Mucosa of stomach (tissue), 1 donor: Measurements from ENCODE around the gene EMID1.

ENCODE experiments used
- H3K27me3 ChIP-seq: one replicate; pipeline ENCODE4 v1.7.0; 2013; ENCODE audit warnings: mild to moderate bottlenecking, low read length; ENCODE audit not compliant: control insufficient read depth, insufficient read depth
- H3K36me3 ChIP-seq: one replicate; pipeline ENCODE4 v1.7.0; 2013; ENCODE audit warnings: low read length; ENCODE audit not compliant: control insufficient read depth, insufficient read depth
- H3K4me1 ChIP-seq: one replicate; pipeline ENCODE4 v1.7.0; 2013; ENCODE audit warnings: mild to moderate bottlenecking, low read length; ENCODE audit not compliant: control insufficient read depth, insufficient read depth
- H3K4me3 ChIP-seq: one replicate; pipeline ENCODE4 v1.7.0; 2013; ENCODE audit warnings: low read length
- H3K9ac ChIP-seq: one replicate; pipeline ENCODE4 v1.7.0; 2013; ENCODE audit warnings: mild to moderate bottlenecking, low read length, moderate library complexity
- H3K9me3 ChIP-seq: one replicate; pipeline ENCODE4 v1.7.0; 2013; ENCODE audit warnings: mild to moderate bottlenecking, low read length, moderate library complexity; ENCODE audit not compliant: control insufficient read depth
- donor health status: Pancreatic carcinoma.

EMID1 gene

DNA sequence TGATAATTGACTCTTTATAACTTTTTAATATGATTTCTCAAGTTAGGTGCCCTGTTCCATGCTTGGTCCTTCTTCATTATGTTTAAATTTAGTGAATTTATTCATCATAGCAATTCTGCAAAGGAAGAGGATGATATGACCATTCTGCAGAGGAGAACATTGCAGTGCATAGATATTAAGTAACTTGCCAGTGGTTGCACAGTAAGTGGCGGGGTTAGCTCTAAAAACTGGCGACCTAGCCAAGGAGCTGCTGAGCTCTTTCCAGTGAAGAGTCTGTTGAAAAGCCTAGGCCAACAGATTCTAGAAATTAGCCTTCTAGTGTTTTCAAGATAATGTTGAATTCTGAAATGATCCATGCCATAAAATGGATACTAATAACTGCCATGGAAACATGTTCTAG lies 66.9 kb downstream of the EMID1 start:
- no peak overlapping the region for H3K9ac ChIP-seq

DNA sequence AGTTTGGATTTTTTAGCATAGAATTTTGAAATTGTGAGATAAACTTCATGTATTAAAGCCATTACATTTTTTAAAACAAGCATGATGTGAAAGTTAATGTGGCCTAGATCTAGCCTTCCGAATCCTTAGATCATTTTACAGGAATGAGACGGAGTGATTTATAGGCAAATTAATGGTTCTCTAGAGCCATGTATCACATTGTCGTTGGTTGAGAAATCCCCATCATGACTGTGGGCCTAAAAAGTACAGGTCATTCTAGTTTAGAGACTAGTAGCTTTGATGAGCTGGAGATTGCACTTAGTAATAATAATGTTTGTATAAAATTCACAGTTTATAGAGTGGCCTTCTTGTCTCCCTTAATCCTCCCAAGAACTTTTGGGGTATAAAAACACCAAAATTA lies 69.5 kb downstream of the EMID1 start:
- Histone ChIP-seq H3K4me3 (no peak overlapping the region), H3K9ac (no peak overlapping the region), H3K9me3 (no peaks in the 10 kb centered on the region), H3K27me3 (no peaks in the 10 kb centered on the region), H3K4me1 (peaks cover 15% of the 10 kb centered on the region), H3K36me3 (peaks cover 11% of the 10 kb centered on the region)

More for the DNA sequence above, 66.9 kb downstream of the EMID1 start:
- H3K4me1 ChIP-seq = peaks cover 21% of the 10 kb centered on the region
- no peaks in the 10 kb centered on the region for H3K9me3 ChIP-seq
- H3K36me3 ChIP-seq = peaks cover 4% of the 10 kb centered on the region
- no peaks in the 10 kb centered on the region for H3K27me3 ChIP-seq
- no peak overlapping the region for H3K4me3 ChIP-seq

DNA sequence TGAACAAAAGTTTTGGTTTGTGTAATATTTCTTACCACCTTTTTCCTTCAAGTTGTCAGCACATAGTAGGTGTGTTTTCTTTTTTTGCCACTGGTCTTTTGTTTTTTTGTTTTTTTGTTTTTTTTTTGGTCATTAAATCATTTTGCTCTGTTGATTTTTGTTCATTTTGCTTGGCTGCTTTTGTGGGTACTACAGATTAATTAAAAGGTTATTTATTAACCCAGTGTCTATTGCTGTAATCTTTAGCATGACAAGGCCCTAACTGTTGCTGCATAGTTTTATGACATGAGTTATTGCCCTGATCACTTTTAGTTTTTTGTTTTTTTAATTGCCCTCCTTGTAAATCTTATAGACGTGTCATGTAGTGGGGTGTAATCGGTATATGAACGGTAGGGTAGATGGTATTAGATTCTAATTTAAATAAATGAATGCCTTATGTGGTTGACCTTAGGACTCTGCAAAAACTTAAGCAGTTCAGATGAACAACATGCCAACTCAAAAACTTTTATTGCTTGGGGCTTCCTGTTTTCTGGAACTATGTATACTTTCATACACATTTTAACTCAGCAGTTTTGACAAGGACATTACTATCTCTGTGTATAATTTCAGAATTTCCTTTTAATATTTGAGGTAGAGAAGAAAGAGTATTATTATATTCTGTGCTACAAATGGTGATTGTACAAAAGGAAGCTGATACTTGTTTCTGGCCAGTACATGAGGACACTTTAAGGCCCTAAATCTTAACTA lies 70.3 kb downstream of the EMID1 start:
- H3K36me3 ChIP-seq = peaks cover 11% of the 10 kb centered on the region
- H3K27me3 ChIP-seq = no peaks in the 10 kb centered on the region
- no peaks in the 10 kb centered on the region for H3K9me3 ChIP-seq
- H3K9ac ChIP-seq = no peak overlapping the region
- H3K4me3 ChIP-seq = no peak overlapping the region
- peaks cover 9% of the 10 kb centered on the region for H3K4me1 ChIP-seq

DNA sequence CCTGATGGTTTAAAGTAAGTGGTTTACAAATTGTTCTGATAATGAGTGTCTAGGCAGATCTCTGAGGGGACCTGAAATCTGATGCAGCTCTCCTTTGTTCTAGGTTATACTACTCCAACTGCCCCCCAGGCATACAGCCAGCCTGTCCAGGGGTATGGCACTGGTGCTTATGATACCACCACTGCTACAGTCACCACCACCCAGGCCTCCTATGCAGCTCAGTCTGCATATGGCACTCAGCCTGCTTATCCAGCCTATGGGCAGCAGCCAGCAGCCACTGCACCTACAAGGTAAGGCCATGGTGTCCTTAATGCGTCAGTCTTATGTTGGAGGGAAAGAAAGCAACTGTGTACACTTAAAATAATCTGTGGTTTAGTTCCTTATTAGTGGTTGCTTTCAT lies 72.2 kb downstream of the EMID1 start:
- Histone ChIP-seq H3K4me3 (no peak overlapping the region), H3K4me1 (peaks cover 6% of the 10 kb centered on the region), H3K9me3 (no peaks in the 10 kb centered on the region), H3K36me3 (peaks cover 11% of the 10 kb centered on the region), H3K9ac (no peak overlapping the region), H3K27me3 (no peaks in the 10 kb centered on the region)

DNA sequence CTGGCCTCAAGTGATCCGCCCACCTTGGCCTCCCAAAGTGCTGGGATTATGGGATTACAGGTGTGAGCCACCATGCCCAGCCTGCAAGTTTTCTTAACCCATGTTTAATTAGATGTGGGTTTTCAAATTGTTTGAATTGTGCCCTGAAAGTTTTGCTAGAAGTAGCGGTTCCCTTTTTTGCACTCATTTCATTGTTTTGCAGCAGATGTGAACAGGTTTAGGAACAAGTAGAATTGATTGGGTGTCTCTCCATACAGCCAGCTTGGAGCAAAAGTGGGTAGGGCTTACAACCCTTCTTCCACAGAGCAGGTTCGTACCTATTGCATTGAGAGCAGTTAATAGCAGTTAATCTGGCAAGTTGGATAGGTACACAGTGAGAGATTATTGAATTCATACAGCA lies 78.5 kb downstream of the EMID1 start:
- Histone ChIP-seq H3K27me3 (no peaks in the 10 kb centered on the region), H3K9me3 (no peaks in the 10 kb centered on the region), H3K36me3 (peaks cover 16% of the 10 kb centered on the region), H3K4me3 (no peak overlapping the region), H3K9ac (no peak overlapping the region), H3K4me1 (no peaks in the 10 kb centered on the region)

DNA sequence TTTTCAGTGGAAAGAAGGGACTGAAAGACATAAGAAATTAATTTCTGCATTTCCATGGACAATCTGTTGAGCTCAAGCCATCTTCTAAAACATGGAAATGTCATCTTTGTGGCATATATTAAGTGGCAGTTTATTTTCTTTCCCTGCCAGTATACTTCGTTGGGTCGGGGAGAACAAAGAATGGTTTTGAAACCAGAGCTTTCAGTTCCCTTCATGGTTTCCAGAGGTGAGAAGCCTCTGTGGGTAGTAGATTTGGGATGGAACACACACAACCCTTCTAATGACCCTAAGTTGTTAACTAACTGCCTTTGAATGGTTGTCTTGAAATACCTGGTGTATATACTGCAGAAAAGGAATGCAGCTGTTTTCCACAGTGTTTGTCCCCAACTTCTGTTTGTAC lies 83.1 kb downstream of the EMID1 start:
- no peak overlapping the region for H3K9ac ChIP-seq
- H3K9me3 ChIP-seq = no peaks in the 10 kb centered on the region
- no peaks in the 10 kb centered on the region for H3K4me1 ChIP-seq
- peaks cover 23% of the 10 kb centered on the region for H3K36me3 ChIP-seq
- H3K4me3 ChIP-seq = no peak overlapping the region
- H3K27me3 ChIP-seq = no peaks in the 10 kb centered on the region

DNA sequence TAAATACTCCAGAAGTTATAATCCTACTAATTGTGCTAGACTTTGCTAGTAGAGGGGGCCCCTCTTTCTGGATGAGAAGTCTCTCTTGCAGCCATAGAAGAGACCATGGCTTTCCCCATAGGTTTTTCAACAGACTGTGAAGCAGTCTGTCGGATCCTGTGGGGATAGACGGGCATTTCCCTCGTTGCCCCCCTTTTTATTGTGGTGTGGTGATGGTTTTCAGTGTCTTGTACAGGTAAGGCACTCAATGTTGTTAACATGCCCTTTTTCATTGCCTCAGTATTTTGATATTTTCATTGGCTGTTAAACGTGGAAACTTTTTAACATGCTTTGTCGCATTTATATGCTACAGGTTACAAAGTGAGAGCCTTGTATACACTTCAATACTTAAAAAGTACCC lies 84.4 kb downstream of the EMID1 start:
- H3K36me3 ChIP-seq = peaks cover 12% of the 10 kb centered on the region
- H3K9me3 ChIP-seq = no peaks in the 10 kb centered on the region
- H3K4me3 ChIP-seq = no peak overlapping the region
- H3K4me1 ChIP-seq = no peaks in the 10 kb centered on the region
- no peaks in the 10 kb centered on the region for H3K27me3 ChIP-seq
- no peak overlapping the region for H3K9ac ChIP-seq

DNA sequence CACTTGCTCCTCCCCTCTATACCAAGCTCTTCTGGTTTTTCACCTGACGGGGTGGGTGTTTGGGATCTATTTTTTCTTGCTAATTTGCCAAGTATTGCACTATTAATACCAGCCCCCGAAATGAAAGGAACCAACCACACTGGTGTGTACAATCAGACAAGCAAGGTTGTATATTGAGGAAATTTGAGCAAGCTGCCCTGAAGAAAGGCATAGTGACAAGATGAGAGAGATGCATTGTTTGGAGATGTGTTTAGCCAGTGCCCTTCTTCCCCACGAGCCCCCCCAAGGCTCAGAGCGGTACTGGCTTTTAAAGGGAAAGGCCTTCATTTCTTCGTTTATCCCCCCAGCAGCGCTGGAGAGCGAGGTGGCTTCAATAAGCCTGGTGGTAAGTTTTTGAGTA lies 85.5 kb downstream of the EMID1 start:
- H3K4me3 ChIP-seq = no peak overlapping the region
- H3K27me3 ChIP-seq = no peaks in the 10 kb centered on the region
- H3K36me3 ChIP-seq = peaks cover 22% of the 10 kb centered on the region
- no peaks in the 10 kb centered on the region for H3K9me3 ChIP-seq
- H3K9ac ChIP-seq = no peak overlapping the region
- no peaks in the 10 kb centered on the region for H3K4me1 ChIP-seq

DNA sequence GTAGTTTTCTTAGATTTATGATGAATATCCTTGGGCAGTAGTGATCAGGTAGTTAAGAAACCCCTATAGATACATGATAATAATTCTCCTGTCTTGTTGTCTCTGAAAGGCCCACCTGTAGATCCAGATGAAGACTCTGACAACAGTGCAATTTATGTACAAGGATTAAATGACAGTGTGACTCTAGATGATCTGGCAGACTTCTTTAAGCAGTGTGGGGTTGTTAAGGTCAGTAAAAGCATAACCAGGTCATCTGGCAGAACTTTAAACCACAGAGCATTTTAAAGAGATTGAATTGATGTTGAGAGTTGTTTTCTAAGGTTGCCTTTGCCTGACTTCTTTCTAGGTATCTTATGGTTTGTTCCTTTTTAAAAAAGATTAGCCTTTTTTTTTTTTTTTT lies 86.7 kb downstream of the EMID1 start:
- H3K9me3 ChIP-seq = no peaks in the 10 kb centered on the region
- H3K27me3 ChIP-seq = no peaks in the 10 kb centered on the region
- H3K4me3 ChIP-seq = no peak overlapping the region
- H3K9ac ChIP-seq = no peak overlapping the region
- peaks cover 32% of the 10 kb centered on the region for H3K36me3 ChIP-seq
- H3K4me1 ChIP-seq = no peaks in the 10 kb centered on the region

DNA sequence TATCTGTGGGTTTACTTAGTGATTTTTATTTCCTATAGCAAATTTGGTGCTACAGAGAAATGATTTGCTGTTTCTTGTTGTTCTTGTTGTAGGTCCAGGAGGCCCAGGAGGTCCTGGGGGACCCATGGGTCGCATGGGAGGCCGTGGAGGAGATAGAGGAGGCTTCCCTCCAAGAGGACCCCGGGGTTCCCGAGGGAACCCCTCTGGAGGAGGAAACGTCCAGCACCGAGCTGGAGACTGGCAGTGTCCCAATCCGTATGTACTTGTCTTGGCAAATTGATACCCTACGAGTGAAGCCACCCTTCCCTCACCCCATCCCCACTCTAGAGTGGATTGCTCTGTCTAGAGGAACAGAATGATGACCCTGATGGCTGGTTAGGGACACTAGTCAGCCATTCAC lies 92.9 kb downstream of the EMID1 start:
- Histone ChIP-seq H3K4me1 (peaks cover 10% of the 10 kb centered on the region), H3K36me3 (peaks cover 45% of the 10 kb centered on the region), H3K9ac (no peak overlapping the region), H3K27me3 (no peaks in the 10 kb centered on the region), H3K4me3 (no peak overlapping the region), H3K9me3 (no peaks in the 10 kb centered on the region)

DNA sequence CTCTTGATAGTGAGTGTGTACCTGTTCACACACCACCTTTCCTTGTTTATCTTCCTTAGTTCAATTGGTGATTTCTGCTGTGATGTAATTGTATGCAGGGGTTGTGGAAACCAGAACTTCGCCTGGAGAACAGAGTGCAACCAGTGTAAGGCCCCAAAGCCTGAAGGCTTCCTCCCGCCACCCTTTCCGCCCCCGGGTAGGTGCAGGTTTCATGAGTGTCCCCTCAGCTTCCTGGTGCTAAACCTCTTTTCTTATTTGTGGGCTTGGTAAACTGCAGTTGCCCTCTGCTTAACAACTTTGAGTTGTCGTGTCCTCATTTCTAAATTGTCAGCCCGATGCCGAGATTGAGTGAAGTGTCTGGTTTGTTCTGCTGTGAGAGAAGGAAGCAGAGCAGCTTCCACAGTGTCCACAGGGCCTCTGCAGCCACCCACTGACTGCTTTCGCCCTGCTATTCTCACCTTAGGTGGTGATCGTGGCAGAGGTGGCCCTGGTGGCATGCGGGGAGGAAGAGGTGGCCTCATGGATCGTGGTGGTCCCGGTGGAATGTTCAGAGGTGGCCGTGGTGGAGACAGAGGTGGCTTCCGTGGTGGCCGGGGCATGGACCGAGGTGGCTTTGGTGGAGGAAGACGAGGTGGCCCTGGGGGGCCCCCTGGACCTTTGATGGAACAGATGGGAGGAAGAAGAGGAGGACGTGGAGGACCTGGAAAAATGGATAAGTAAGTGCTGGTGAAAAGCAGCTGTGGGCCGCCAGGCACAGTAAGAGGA lies 93.6 kb downstream of the EMID1 start:
- Histone ChIP-seq H3K9me3 (no peaks in the 10 kb centered on the region), H3K9ac (no peak overlapping the region), H3K36me3 (peaks cover 45% of the 10 kb centered on the region), H3K4me1 (peaks cover 10% of the 10 kb centered on the region), H3K27me3 (no peaks in the 10 kb centered on the region), H3K4me3 (no peak overlapping the region)

DNA sequence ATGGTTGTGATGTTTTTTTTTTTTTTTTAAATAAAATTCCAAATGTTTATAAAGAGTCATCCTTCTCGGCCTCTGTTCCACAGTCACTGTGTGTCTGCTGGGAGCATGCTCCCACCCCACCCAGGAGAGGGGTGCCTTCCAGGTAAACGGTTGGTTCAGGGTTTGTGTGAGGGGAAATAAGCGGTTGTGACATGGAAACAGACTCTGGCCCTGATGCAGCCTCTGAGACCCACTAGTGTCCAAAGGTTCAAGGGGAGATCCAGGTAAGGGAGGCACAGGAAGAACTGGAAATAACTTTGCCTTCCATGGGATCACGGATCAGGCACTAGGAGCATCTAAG lies 94.7 kb downstream of the EMID1 start:
- H3K9me3 ChIP-seq = no peaks in the 10 kb centered on the region
- H3K9ac ChIP-seq = no peak overlapping the region
- peaks cover 10% of the 10 kb centered on the region for H3K4me1 ChIP-seq
- no peaks in the 10 kb centered on the region for H3K27me3 ChIP-seq
- no peak overlapping the region for H3K4me3 ChIP-seq
- peaks cover 42% of the 10 kb centered on the region for H3K36me3 ChIP-seq
